BJ (cell line): ENCODE results near the gene RFX2. TPM values are rescaled to one million over a fixed set of nuclear protein-coding genes. Genes with fewer than 3 reads are reported as not detected.

ENCODE experiments used
- CTCF ChIA-PET: fragments of 350-600 bp; formaldehyde crosslinking; extraction: SDS; loops from one replicate; lab custom pipeline; 2021; ENCODE audit warnings: antibody characterized with exemption, inconsistent platforms; lab: Yijun Ruan, JAX
- POLR2A ChIA-PET: fragments of 300-600 bp; sonication (Branson Sonifier 250); formaldehyde crosslinking; extraction: SDS; loops from one replicate; lab custom pipeline; 2021; ENCODE audit warnings: antibody characterized with exemption; lab: Charles Lee
- DNase-seq: peaks from one replicate; pipeline ENCODE4 v3.0.0-alpha.2; 2011; ENCODE audit warnings: low read depth
- H3K27me3 ChIP-seq: 2 replicates; pipeline ENCODE4 v1.6.0; 2011; ENCODE audit warnings: low read length; ENCODE audit not compliant: control insufficient read depth, insufficient read depth
- H3K36me3 ChIP-seq: 2 replicates; pipeline ENCODE4 v1.5.1; 2011; ENCODE audit warnings: low read length; ENCODE audit not compliant: control insufficient read depth, insufficient read depth
- H3K4me3 ChIP-seq: 2 replicates; pipeline ENCODE4 v1.5.1; 2011; ENCODE audit warnings: low read depth, mild to moderate bottlenecking, control low read depth, low read length
- CTCF ChIP-seq: IDR thresholded peaks from 2 replicates; pipeline ENCODE4 v1.5.1; 2011; ENCODE audit warnings: low read depth, mild to moderate bottlenecking, control low read depth, inconsistent platforms, low read length, moderate library complexity; ENCODE audit not compliant: insufficient read depth
- polyA plus RNA-seq: library from polyadenylated mRNA; depleted of rRNA; stranded (reverse); fragments of >200 nt; gene quantifications from 2 replicates; pipeline ENCODE4 v1.2.3, GENCODE V29; 2011

Gene RFX2
- polyA plus RNA-seq, 1 experiment = 5.7 TPM

- Histone ChIP-seq H3K36me3 (no peaks in the 10 kb centered on the region), H3K27me3 (no peaks in the 10 kb centered on the region), H3K4me3 (no peak overlapping the region)
- CTCF ChIA-PET = interaction anchor here (0.6 to 2.1 kb wide), 4 partner anchors 13 to 62 kb away, joined by 3 to 9 read pairs (median 4); no protein-coding TSS in a partner anchor
- no peak for DNase-seq
- POLR2A ChIA-PET = no interaction called here
- no peak for TF ChIP-seq CTCF
Observed at GRCh38 chr19:6063576-6064335, 46.5 kb downstream of the RFX2 start.

GRCh38 chr19:6062961-6063575, 47.2 kb downstream of the RFX2 start:
- ChIA-PET POLR2A (no interaction called here), CTCF (interaction anchor here (1.0 to 2.1 kb wide), 6 partner anchors 8 to 65 kb away, joined by 3 to 9 read pairs (median 4); no protein-coding TSS in a partner anchor)
- DNase-seq = no peak
- Histone ChIP-seq H3K27me3 (no peaks in the 10 kb centered on the region), H3K4me3 (no peak overlapping the region), H3K36me3 (no peaks in the 10 kb centered on the region)
- no peak for TF ChIP-seq CTCF

GRCh38 chr19:6062274-6062673, 48.0 kb downstream of the RFX2 start:
- DNase-seq = no peak
- no peaks in the 10 kb centered on the region for H3K27me3 ChIP-seq
- H3K4me3 ChIP-seq = no peak overlapping the region
- POLR2A ChIA-PET = no interaction called here
- no peaks in the 10 kb centered on the region for H3K36me3 ChIP-seq
- CTCF ChIA-PET = interaction anchor here (1.2 to 2.1 kb wide), 4 partner anchors 9 to 65 kb away, joined by 3 to 9 read pairs (median 4); no protein-coding TSS in a partner anchor
- no peak for TF ChIP-seq CTCF

- TF ChIP-seq CTCF = no peak
- POLR2A ChIA-PET = no interaction called here
- Histone ChIP-seq H3K36me3 (no peaks in the 10 kb centered on the region), H3K4me3 (no peak overlapping the region), H3K27me3 (no peaks in the 10 kb centered on the region)
- DNase-seq = no peak
- CTCF ChIA-PET = interaction anchor here (1.2 to 2.1 kb wide), 4 partner anchors 9 to 66 kb away, joined by 3 to 9 read pairs (median 4); no protein-coding TSS in a partner anchor
Observed at GRCh38 chr19:6061376-6062130, 48.7 kb downstream of the RFX2 start.
